GM23338 (cell line): ENCODE results near the gene TCHHL1. TPM values are rescaled to one million over a fixed set of nuclear protein-coding genes. Genes with fewer than 3 reads are reported as not detected.

Source experiments
- ATAC-seq: fragments of 200-7000 bp; cut with Tn5 transposase; 3 replicates; pipeline ENCODE4 v1.9.1; 2020
- DNase-seq: peaks from one replicate; pipeline ENCODE4 v3.0.0-alpha.2; 2015; ENCODE audit warnings: low spot score
- H2AFZ ChIP-seq: fragments of 200-600 bp; sonication (generic); 2 replicates; pipeline ENCODE4 v1.8.0; 2016; ENCODE audit warnings: antibody characterized with exemption, mild to moderate bottlenecking, moderate library complexity
- H3F3A ChIP-seq: fragments of 200-600 bp; sonication (generic); replicated peaks from 2 replicates; pipeline ENCODE4 v1.8.0; 2017; ENCODE audit warnings: antibody characterized with exemption, mixed run types, low read depth
- H3K27ac ChIP-seq: fragments of 200-600 bp; sonication (generic); 2 replicates; pipeline ENCODE4 v1.6.1; 2016; ENCODE audit warnings: low read depth
- H3K27me3 ChIP-seq: fragments of 200-600 bp; sonication (generic); 2 replicates; pipeline ENCODE4 v1.8.0; 2016; ENCODE audit warnings: mild to moderate bottlenecking, mixed run types, moderate library complexity; ENCODE audit not compliant: insufficient read depth
- H3K36me3 ChIP-seq: fragments of 200-600 bp; sonication (generic); 2 replicates; pipeline ENCODE4 v1.8.0; 2016; ENCODE audit warnings: mild to moderate bottlenecking; ENCODE audit not compliant: insufficient read depth
- H3K4me1 ChIP-seq: fragments of 200-600 bp; sonication (generic); 2 replicates; pipeline ENCODE4 v1.8.0; 2016; ENCODE audit warnings: mild to moderate bottlenecking, moderate library complexity; ENCODE audit not compliant: insufficient read depth
- H3K4me2 ChIP-seq: fragments of 200-600 bp; sonication (generic); 2 replicates; pipeline ENCODE4 v1.7.1; 2017; ENCODE audit warnings: mixed run types
- H3K4me3 ChIP-seq: fragments of 200-600 bp; sonication (generic); 2 replicates; pipeline ENCODE4 v1.6.1; 2016; ENCODE audit warnings: mixed run types
- H3K79me2 ChIP-seq: fragments of 200-600 bp; sonication (generic); replicated peaks from 2 replicates; pipeline ENCODE4 v1.8.0; 2017; ENCODE audit warnings: mild to moderate bottlenecking; ENCODE audit not compliant: insufficient read depth
- H3K9me2 ChIP-seq: fragments of 200-600 bp; sonication (generic); 2 replicates; pipeline ENCODE4 v1.8.0; 2017; ENCODE audit not compliant: insufficient read depth
- H4K20me1 ChIP-seq: fragments of 200-600 bp; sonication (generic); replicated peaks from 2 replicates; pipeline ENCODE4 v1.8.0; 2017; ENCODE audit warnings: mild to moderate bottlenecking; ENCODE audit not compliant: insufficient read depth
- H3K27ac Mint-ChIP-seq: 2 replicates; pipeline ENCODE4 v1.8.0; 2020; ENCODE audit warnings: inconsistent platforms, mild to moderate bottlenecking, moderate library complexity, mixed read lengths
- H3K27me3 Mint-ChIP-seq: 3 replicates; pipeline ENCODE4 v1.8.0; 2022; ENCODE audit warnings: low read depth, mild to moderate bottlenecking, moderate library complexity, mixed read lengths, inconsistent platforms; ENCODE audit not compliant: insufficient read depth, poor library complexity
- H3K36me3 Mint-ChIP-seq: 3 replicates; pipeline ENCODE4 v1.8.0; 2021; ENCODE audit warnings: low read depth, mild to moderate bottlenecking, inconsistent platforms, moderate library complexity, mixed read lengths
- H3K4me1 Mint-ChIP-seq: 3 replicates; pipeline ENCODE4 v1.8.0; 2020; ENCODE audit warnings: mild to moderate bottlenecking, inconsistent platforms, mixed read lengths
- H3K4me3 Mint-ChIP-seq: 3 replicates; pipeline ENCODE4 v1.8.0; 2021; ENCODE audit warnings: moderate library complexity, mild to moderate bottlenecking, inconsistent platforms, mixed read lengths
- H3K9me3 Mint-ChIP-seq: 3 replicates; pipeline ENCODE4 v1.8.0; 2020; ENCODE audit warnings: moderate library complexity, mild to moderate bottlenecking, inconsistent platforms, mixed read lengths
- CTCF ChIP-seq, 2 experiments: fragments of 200-600 bp in 1 of 2; sonication (generic) in 1 of 2; conservative IDR thresholded peaks; 2 replicates each; pipeline versions ENCODE4 v1.5.1 to v1.6.1; 2016 to 2017; ENCODE audit warnings: antibody characterized with exemption in 2 of 2, low read depth in 2 of 2, mild to moderate bottlenecking in 2 of 2, moderate library complexity in 1 of 2
- JUNB ChIP-seq: IDR thresholded peaks from one replicate; pipeline ENCODE4 v1.6.1; 2016; ENCODE audit warnings: antibody characterized with exemption; ENCODE audit not compliant: unreplicated experiment
- long read RNA-seq: library from polyadenylated mRNA; unstranded; transcript quantifications from one replicate; pipeline ENCODE4 v2.0.0, GENCODE V29; 2020; ENCODE audit not compliant: unreplicated experiment
- polyA plus RNA-seq: library from polyadenylated mRNA; unstranded; fragments of >200 nt; fragmentation: Nextera tagmentation; extraction: Ambion mirVana; gene quantifications from 2 replicates; pipeline ENCODE4 v1.2.1, GENCODE V29; 2016
- total RNA-seq: library from RNA; depleted of rRNA; stranded (reverse); fragments of >200 nt; shearing (Covaris generic); gene quantifications from 2 replicates; pipeline ENCODE4 v1.2.3, GENCODE V29; 2014; rRNA removed
- TF ChIP-seq, protein P1 (sequence below): fragments of 250-450 bp; sonication (Bioruptor Pico); IDR thresholded peaks from 2 replicates; pipeline ENCODE4 v1.5.0; 2020; ENCODE audit warnings: mild to moderate bottlenecking, moderate library complexity

The TCHHL1 gene
- not detected in 2 replicates for total RNA-seq
- not detected in 2 replicates for polyA plus RNA-seq
- long read RNA-seq = 0 reads

DNA sequence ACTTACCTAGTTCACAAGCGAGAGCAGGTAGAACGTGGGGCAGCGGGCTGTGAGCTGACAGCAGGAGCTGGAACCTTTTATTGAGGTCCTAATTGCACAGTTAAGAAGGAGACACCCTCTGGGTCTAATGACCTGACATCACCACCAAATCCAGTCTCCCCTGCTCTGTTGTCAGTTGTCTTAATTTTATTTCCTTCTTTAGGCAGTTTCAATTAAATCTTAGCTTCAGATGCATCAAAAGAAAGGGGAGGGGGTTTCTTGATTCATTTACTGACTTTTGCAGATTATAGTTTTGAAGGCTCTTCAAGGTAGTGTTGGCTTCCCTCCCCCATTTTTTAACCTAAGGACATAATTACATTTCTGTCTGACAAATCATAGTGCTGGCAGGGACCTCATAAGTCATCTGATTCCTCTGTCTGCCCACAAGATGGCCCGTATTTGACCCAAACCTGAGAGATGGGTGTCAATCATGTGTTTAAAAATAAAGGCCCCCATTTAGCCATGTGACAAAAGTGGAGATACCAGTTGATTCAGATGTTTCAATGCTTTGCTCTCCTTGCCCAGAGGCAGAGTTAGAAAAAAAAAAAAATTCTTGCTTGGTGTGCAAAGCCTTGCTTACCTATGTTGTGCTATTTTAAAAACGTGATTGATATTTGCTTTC, at the start of gene TCHHL1:
Gene TCHHL1 (minus strand): TSS at position 51 of the 661 bp plus-strand sequence. CDS start 921 bp downstream, outside the sequence.
- Histone ChIP-seq H3K4me2 (no peak within 1 kb of the TSS), H3K27me3 (no peaks in the 10 kb centered on the region), H3K79me2 (no peaks in the 10 kb centered on the region), H2AFZ (no peak within 1 kb of the TSS), H3K4me3 (no peak within 1 kb of the TSS), H4K20me1 (no peaks in the 10 kb centered on the region), H3F3A (no peaks in the 10 kb centered on the region), H3K27ac (no peak within 1 kb of the TSS), H3K9me2 (peaks cover 20% of the 10 kb centered on the region; the same call in 1 of the 2 replicates), H3K36me3 (no peaks in the 10 kb centered on the region), H3K4me1 (no peaks in the 10 kb centered on the region)
- Mint-ChIP-seq H3K36me3 (no peaks in the 10 kb centered on the region), H3K9me3 (peaks cover 3% of the 10 kb centered on the region; the same call in 1 of the 3 replicates), H3K27ac (no peak within 1 kb of the TSS), H3K4me1 (no peaks in the 10 kb centered on the region), H3K27me3 (no peaks in the 10 kb centered on the region), H3K4me3 (no peak within 1 kb of the TSS)
- no peak for DNase-seq
- TF ChIP-seq CTCF (conservative IDR thresholded peaks at IDR 0.05; ENCODE audit: low read depth in 2 of 2) (no peak), JUNB (no peak)
- TF ChIP-seq, protein P1, sequence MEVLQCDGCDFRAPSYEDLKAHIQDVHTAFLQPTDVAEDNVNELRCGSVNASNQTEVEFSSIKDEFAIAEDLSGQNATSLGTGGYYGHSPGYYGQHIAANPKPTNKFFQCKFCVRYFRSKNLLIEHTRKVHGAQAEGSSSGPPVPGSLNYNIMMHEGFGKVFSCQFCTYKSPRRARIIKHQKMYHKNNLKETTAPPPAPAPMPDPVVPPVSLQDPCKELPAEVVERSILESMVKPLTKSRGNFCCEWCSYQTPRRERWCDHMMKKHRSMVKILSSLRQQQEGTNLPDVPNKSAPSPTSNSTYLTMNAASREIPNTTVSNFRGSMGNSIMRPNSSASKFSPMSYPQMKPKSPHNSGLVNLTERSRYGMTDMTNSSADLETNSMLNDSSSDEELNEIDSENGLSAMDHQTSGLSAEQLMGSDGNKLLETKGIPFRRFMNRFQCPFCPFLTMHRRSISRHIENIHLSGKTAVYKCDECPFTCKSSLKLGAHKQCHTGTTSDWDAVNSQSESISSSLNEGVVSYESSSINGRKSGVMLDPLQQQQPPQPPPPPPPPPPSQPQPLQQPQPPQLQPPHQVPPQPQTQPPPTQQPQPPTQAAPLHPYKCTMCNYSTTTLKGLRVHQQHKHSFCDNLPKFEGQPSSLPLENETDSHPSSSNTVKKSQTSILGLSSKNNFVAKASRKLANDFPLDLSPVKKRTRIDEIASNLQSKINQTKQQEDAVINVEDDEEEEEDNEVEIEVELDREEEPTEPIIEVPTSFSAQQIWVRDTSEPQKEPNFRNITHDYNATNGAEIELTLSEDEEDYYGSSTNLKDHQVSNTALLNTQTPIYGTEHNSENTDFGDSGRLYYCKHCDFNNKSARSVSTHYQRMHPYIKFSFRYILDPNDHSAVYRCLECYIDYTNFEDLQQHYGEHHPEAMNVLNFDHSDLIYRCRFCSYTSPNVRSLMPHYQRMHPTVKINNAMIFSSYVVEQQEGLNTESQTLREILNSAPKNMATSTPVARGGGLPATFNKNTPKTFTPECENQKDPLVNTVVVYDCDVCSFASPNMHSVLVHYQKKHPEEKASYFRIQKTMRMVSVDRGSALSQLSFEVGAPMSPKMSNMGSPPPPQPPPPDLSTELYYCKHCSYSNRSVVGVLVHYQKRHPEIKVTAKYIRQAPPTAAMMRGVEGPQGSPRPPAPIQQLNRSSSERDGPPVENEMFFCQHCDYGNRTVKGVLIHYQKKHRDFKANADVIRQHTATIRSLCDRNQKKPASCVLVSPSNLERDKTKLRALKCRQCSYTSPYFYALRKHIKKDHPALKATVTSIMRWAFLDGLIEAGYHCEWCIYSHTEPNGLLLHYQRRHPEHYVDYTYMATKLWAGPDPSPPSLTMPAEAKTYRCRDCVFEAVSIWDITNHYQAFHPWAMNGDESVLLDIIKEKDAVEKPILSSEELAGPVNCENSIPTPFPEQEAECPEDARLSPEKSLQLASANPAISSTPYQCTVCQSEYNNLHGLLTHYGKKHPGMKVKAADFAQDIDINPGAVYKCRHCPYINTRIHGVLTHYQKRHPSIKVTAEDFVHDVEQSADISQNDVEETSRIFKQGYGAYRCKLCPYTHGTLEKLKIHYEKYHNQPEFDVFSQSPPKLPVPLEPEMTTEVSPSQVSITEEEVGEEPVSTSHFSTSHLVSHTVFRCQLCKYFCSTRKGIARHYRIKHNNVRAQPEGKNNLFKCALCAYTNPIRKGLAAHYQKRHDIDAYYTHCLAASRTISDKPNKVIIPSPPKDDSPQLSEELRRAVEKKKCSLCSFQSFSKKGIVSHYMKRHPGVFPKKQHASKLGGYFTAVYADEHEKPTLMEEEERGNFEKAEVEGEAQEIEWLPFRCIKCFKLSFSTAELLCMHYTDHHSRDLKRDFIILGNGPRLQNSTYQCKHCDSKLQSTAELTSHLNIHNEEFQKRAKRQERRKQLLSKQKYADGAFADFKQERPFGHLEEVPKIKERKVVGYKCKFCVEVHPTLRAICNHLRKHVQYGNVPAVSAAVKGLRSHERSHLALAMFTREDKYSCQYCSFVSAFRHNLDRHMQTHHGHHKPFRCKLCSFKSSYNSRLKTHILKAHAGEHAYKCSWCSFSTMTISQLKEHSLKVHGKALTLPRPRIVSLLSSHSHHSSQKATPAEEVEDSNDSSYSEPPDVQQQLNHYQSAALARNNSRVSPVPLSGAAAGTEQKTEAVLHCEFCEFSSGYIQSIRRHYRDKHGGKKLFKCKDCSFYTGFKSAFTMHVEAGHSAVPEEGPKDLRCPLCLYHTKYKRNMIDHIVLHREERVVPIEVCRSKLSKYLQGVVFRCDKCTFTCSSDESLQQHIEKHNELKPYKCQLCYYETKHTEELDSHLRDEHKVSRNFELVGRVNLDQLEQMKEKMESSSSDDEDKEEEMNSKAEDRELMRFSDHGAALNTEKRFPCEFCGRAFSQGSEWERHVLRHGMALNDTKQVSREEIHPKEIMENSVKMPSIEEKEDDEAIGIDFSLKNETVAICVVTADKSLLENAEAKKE (CRISPR knock-in tag) = no peak
- ATAC-seq = no peak
